ENCODE measurements around the gene CNTFR. TPM values are rescaled to one million over a fixed set of nuclear protein-coding genes. Genes with fewer than 3 reads are reported as not detected.

CNTFR gene
- total RNA-seq, 4 donors from 2014 or later = 41.9 to 81.5 (median 60.4) TPM

- ATAC-seq (ENCODE audit: low FRiP score) = no peak
- no peak for DNase-seq (ENCODE audit: low spot score)
- TF ChIP-seq CTCF (IDR thresholded peaks at IDR 0.05) = no peak
These were observed 16.7 kb upstream of the CNTFR start for GRCh38 chr9:34606190-34606589.

- TF ChIP-seq CTCF (IDR thresholded peaks at IDR 0.05) = peak in 2 of 3 donors; percentile 8 to 39
- DNase-seq (ENCODE audit: low spot score) (peak; percentile 93), ATAC-seq (ENCODE audit: low FRiP score) (peak; percentile 86)
These were observed 14.2 kb upstream of the CNTFR start for GRCh38 chr9:34603610-34604231.

- TF ChIP-seq CTCF (IDR thresholded peaks at IDR 0.05) = no peak
- DNase-seq (ENCODE audit: low spot score) = no peak
- no peak for ATAC-seq (ENCODE audit: low FRiP score)
These were observed 12.5 kb upstream of the CNTFR start for GRCh38 chr9:34601937-34602573.

- no peak for TF ChIP-seq CTCF (IDR thresholded peaks at IDR 0.05)
- no peak for ATAC-seq (ENCODE audit: low FRiP score)
These were observed 11.4 kb upstream of the CNTFR start for GRCh38 chr9:34600908-34601307.

GRCh38 chr9:34599546-34599945 lies 10.0 kb upstream of the CNTFR start:
- ATAC-seq (ENCODE audit: low FRiP score) (no peak), DNase-seq (ENCODE audit: low spot score) (no peak)
- TF ChIP-seq CTCF (IDR thresholded peaks at IDR 0.05) = no peak

More at GRCh38 chr9:34600908-34601307, 11.4 kb upstream of the CNTFR start:
- no peak for DNase-seq (ENCODE audit: low spot score)

GRCh38 chr9:34594177-34594576 lies 4.7 kb upstream of the CNTFR start:
- ATAC-seq (ENCODE audit: low FRiP score) (no peak), DNase-seq (ENCODE audit: low spot score) (no peak)
- no peak for TF ChIP-seq CTCF (IDR thresholded peaks at IDR 0.05)
